ENCODE data around the gene ST7.

ST7 gene

DNA sequence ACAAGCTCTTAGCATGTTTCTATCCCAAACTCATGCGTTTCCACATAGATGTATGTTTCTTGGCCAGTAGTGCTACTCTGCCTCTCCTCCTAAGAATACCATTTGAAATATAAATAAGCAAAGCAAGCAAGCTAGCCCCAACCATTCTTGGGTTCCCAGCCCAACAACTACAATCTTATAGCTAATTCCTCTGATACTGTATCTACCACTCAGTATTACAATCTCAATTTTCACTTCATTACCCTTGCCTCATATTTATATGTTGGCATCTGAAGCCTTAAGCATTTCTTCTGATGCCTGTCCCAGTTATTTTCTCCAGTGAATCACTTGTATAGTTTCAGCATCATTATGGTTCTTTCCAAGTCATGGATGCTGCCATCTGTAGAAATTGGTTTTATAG is 181.1 kb downstream of the ST7 start:
- DNase-seq: no peak

DNA sequence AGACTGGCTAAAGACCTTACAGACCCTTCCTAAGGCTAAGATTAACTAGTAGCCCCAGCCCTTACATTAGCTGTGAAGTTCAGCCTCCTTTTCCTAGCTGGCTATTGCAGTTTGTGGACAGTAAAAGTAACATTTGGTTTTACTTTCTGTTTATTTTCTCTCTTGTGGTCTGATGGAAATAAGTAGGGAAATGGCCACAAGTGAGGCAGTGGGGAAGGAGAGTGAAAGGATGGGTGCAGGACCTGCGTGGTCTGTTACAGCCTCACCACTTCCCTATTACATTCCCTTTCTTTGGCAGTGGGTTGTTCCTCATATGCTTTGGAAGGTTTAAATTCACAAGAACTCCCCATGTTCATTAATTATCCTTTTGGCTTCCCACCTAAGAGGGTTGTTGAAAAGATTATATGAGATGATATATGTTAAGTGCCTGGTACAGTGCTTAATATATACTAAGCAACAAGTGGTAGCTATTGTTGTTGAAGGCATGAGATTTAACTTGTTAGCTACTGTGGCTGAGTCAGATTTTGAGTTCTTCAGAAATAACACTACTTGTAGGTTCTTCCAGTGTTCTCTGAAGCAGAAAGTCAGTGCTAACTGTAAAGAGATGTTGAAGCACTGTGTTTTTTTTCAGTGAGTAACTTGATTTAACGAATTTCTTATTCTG is 181.7 kb downstream of the ST7 start:
- DNase-seq: no peak

DNA sequence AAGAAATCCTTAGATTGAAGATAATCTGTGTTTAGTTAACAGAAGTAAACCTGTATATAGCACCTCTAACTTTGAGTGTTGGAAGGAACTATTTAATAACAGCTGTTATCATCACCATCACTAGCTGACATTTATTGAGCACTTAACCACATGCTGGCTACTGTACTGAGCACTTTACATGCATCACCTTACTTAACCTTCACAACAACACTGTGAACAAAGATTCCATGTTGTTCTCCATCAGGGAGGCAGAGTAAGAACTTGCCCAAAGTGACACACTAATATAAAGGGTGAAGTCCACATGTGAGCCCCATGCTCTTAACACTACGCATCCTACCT is 182.2 kb downstream of the ST7 start:
- no peak for DNase-seq

DNA sequence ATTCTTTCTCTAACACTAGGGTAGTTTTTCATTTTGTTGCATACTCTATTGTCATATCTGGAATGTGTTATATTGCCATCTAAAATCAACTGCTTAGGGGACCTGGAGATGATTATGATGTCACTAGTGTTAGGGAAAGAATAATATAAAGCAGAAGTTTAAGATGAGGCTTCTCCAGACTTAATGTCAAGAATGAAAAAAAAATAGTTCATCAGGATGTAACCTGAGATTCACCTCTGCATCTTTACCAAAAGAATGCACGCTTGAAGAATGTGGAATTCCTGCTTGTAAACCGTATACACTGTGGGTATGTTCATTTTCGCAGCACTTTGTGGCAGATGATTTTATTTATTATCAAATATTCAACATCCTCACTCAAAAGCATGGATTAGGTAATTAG is 184.6 kb downstream of the ST7 start:
- no peak for DNase-seq

DNA sequence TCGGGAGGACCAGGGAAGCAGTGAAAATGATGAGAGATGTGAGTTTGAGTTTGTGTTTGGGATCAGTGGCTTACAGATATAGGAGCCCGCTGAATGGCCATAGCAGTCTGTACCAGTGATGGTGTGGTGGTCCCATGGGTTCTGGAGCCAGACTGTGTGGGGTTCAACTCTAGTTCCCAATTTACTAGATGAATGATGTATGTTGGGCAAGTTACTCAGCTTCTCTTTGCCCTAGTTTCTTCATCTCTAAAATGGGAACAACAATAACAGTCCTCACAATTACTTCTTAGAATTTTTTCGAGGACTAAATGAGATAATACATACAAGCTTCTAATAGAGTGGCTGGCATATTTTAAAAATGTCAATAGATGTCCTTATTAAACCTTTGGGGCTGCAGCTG is 185.2 kb downstream of the ST7 start:
- no peak for DNase-seq

DNA sequence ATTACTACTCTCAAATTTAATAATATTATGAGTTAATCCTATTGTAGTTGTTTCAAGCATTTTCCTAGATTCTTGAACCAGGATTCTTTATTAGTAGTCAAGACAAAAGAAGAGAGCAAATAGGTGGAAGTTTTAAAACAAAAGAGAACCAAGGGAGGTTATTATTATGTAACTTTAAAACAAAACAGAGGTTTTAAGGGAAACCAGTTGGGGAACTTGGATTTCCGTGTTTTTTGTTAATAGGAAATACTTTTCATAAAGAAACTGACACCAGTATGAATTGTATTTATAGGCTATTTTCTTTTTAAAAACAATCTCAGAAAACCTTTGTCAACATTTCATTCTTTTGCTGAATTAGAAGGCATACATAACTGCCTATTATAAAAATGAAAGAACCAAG is 185.7 kb downstream of the ST7 start:
- DNase-seq: no peak

DNA sequence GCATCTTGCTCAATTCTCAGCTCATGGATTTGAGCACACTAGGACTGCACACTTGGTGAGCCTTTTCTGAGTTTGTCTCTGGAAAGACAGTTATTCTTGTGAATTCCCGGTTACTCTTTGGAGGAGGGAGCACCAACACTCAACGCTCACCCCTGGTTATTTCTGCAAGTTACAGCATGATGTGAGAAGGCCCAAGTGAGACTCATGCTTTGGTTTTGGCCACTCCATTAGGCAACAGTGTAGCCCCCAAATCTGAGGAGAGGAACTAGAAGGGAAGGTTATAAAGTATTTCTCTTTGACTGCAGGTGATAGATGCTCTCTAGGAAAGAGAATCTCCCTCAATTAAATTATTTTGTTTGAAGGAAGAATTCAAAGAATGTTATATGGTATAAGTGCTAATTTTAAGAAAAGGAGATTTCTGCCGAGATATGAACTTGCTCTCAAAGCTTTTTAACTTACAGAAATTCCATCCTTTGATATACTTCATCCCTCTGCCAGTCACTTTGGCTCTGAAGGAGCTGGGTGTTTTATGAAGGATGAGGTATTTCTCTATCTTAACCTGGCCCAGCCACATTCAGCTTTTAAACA is 186.2 kb downstream of the ST7 start:
- no peak for DNase-seq

DNA sequence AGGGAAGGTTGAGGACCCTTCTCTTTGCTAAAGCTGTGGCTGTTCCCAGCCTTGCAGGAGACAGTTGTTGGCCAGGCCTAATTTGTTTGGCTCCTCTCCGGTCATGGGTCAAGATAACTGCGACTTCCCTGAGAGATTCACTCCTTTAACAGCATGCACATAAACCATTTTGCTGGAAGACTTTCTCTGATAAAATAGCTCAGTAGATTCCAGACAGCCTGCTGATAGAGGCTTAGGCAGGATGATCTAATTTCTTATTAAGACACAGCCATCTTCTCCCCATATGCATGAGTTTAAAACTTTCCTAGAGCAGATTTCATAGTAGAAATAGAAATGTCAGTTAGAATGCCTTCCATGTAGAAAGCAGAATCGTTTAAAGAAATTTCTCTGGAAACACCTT is 187.6 kb downstream of the ST7 start:
- no peak for DNase-seq

DNA sequence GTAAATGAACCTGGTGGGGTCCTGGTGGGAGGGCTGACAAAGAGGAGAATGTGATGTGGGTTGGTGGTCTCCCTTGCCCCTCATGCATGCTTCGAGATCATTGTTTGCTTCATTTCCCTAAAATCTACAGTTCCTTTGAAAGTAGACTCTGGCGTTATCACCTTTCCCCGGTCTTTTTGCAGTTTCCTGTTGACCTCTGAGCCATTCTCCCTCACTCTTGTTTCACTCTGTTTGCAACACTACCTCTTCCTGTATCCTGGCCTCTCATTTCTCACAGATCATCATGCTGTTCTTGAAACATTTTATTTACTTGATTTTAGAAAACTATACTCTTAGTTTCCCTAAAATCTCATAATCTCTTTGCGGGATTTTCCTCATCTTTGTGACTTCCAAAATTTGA is 189.8 kb downstream of the ST7 start:
- no peak for DNase-seq

DNA sequence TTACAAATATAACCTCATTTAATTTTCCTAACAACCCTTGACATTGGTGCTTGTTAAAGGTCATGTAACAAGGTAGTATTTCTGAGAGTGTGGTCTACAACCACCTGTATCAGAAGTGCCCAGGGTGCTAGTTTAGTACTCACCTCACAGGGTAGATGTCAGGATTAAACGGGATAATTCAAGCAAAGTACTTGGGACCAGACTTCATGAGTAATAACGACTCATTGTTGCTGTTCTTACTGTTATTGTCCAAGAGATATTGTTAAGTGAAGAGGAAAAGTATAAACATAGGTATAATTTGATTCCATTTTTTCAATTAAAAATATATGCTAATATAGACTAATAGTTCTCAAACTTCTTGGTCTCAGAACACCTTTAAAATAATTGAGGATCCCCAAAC is 190.3 kb downstream of the ST7 start:
- DNase-seq: no peak

DNA sequence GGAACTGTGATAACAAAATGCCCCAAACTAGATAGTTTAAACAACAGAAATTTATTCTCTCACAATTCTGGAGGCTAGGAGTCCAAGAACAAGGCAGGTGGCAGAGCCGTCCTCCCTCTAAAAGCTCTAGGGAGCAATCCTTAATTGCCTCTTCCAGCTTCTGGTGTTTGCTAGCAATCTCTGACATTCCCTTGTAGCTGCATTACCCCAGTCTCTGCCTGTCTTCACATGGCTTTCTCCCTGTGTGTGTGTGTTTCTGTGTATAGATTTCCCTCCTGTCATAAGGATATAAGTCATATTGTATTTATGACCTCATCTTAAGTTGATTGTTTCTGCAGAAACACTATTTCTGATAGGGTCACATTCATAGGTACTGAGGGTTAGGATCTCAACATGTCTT is 192.0 kb downstream of the ST7 start:
- DNase-seq: no peak

DNA sequence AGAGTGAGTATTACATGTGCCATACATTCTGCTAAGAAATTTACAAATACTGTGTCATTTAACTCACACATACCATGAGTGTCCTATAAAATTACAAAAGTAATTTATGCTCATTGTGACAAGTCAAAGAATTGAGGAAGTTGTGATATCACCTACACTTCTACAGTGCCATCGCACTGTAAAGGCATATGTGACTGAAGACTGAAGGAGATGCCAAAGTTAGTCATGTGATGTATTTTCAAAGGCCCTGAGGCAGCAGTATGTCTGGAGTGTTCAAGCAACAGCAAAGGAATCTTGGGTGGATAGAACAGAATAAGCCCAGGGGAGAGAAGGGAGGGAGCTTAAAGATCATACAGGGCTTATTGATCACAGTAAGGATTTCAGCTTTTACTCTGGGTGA is 192.8 kb downstream of the ST7 start:
- no peak for DNase-seq

DNA sequence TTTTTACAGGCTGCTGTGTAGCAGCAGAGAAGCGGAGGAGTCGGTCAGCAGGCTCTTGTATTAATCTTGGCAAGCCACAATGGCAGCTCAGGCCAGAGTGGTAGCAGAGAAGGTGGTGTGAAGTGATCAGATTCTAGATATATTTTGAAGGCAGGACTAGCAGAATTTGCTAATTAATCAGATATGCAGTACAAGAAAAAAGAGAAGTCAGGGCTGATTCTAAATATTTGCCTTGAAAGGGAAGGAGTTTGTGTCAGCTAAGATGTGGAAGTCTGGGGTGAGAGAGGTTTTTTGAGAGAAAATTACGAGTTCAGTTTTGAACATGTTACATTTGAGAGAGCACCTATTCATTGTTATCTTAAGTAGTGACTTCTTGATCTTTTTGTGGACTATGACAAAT is 193.2 kb downstream of the ST7 start:
- no peak for DNase-seq

DNA sequence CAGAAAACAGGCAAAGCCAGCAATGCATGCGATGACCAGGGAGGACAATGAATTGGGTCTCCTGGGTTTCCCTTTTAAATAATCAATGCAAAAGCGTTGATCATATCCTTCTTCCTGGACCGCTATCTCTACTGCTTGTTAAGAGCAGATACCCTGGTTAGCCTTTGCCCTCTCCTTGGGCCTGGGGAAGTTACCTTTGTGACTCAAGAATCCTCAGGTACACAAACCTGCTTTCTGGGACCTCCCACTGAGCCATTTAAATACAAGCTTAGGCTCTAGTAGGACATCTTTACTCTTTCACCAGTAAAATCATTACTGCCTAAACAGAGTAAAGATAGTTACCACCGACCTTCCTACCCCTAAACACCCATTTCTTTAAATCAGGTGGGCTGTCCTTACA is 195.7 kb downstream of the ST7 start:
- no peak for DNase-seq

DNA sequence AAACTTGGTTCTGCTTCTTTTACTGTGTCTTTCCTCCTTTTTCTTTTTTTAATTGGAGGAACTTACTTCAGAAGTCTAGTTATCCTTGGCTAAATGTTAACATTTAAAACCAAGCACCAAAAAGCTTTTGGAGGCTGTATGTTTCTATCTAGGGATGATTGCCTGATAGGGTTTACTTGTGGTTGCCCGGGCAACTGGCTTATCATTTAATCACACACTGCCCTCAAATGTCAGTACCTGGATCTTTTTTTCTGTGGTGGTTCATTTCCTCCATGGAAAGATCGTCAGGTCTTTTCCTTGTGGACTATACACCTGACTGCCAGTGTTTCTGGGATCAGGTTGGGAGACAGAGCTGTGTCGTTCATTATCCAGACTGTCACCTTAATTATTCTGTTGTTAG is 196.4 kb downstream of the ST7 start:
- DNase-seq: no peak

DNA sequence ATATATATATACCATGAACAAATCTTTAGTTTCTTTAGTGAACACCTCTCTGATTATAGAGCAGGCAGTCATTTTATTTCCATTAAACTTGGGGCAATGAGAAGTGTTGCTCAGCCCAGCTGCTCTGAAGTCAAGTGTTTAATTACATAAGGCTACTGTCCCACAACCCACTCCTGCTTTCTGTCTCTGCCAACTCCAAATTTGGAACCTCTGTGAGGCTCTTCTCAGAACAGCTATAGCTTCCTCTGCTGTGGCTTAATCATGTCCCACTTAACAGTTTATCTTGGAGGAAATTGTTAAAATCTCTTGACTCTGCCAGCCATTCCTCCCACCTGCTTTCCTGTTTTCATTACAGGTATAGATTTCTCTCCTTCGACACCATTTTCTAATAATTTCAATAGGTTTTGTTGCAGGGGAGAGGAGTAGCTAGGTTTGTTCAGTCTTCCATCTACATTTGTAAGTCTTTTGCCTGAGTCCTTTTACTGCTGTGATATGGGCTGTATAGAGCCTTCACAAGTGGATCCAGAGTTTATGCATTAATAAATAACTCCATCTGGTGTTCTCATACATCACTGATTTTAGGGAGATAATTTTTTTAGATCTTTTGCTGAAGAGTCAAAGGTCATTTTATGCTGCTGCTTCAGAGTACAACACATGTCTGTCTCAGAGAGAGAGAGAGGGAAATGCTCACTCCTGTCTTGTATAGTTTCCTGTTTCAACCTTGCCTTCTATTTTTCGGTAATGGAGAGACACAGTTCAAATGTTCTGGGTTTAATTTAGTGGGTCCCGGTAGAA is 199.1 kb downstream of the ST7 start:
- no peak for DNase-seq

DNA sequence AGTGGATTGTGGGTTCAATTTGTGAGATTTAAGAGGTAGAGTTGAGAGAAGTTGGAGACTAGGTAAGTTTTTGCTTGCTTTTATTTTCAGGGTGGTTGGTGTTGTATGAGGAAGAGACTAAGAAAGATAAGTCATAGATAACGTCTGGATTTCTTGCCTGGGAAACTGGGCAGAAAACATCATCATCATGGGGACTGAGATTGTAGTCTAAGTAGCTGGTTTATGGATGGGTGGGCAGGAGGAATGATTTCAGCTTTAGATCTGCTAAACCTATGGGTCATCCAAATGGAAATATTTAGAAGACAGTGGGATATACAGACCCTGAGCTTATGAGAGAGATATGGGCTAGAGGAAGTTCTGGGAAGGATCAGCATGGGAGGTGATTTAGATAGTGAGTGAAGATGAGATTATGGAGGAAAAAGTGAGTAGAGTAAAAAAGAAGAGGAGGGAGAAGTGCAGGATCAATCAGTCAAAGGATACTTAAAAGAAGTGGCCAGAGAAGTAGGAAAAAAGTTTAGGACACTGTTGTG is 199.8 kb downstream of the ST7 start:
- DNase-seq: no peak

DNA sequence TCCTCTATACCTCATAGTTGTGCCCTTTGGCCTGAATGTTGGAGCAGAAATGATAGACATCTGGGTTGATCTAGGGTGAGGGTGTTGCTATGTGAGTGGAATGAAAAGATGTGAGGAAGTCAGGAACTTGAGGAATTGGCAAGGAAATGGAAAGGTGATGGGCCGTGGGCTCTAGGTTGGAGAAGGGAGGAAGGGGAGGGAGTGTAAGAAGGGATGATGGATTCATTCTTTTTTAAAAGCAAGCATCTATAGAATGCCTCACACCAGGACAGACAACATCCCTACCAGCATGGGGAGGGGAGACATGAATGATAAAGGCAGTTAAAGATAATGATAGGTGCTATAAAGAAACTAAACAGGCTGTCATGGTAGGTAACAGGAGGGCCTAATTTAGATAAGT is 201.4 kb downstream of the ST7 start:
- no peak for DNase-seq

DNA sequence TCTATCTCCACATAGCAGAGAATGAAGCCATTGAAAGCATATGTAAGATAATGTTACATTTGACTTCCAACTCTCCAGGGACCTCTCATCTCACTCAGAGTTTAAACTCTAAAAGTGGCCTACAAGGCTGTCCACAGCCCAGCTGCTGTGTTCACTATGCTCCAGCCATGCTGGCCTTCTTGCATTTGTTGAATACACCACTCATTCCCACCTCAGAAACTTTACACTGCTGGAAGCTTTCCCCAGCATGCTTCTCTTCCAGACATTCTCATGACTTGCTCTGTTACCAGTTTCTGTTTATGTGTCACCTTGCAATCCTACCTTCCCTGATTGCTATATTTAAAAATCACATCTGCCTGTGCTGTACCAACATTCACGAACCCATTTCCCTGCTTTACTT is 202.4 kb downstream of the ST7 start:
- DNase-seq: peak in 1 of 2 experiments; percentile 15

DNA sequence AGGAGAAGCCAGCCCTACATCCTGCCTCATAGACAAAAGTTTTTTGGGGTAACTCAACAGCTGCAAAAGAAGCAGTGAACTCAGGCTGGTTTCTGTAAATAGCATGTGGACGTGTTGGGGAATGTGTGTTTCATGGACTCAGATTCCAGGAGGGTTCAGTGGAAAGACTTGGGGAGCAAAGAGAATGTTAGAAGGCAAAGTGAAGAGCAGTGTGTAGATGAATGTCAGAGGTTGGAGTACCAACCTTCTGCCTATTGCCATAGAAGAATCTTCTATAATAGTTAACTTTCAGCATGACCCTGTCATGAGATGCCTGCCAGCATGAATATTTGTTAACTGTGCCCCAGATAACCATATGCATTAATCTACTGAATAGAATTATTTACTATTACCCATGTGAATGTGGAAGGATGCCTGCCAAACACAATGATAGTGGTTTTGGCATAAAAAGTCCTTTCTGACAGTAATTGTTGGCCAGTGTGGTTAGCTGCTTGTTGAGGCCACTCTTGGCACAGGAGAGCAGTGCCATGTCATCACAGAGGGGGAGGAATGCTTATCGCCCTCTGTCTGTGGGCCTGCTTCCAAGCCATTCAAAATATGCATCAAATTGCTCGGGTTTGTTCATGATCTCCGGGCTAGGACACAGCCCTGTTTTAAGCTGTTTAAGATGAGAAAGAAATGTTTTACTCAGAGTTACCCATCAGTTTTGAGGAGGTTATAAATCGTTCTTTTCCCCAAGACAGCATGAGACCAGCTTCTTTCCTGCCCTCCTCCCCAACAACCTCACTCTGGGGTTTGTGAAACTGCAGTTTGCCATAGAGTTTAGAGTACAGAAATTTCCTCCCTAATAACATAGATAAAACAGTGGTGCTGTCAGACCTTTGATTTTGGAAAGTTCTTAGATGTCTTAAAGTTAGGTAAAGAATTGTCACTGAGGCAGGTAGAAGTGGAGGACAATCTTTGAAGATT is 204.2 kb downstream of the ST7 start:
- no peak for DNase-seq

DNA sequence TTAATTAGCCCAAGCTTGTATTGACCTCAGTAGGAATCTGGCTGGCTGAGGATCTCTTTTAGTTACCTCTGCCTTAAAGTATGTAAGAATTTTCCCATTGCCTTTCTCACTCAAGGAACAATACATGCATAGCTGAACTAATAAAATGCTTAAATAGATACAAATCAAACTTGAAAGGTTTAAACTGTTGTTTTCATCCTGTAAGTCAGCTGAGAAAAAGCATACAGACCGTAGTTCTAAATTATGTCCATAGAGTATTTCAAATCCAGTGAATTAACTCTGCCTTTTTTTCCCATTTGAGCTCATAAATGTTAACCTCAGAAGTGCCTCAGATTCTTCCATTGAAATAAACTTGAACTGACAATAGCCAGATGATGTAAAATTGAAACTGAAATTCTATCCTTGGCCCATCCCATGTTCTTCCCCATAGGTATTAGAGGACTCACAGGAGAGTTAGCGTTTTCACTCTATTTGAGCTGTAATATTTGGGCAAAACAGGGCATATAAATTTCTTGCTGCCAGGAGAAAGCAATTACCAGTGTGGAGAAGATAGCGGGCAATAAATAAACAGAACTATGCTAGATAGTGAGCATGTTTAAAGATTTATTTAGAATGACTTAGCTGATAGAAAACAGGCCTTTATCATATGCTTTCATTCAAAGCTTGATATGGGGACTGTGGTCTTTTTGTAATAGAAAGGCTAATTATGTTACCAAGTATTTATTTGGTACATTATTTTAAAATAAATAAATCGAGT is 205.8 kb downstream of the ST7 start:
- no peak for DNase-seq

DNA sequence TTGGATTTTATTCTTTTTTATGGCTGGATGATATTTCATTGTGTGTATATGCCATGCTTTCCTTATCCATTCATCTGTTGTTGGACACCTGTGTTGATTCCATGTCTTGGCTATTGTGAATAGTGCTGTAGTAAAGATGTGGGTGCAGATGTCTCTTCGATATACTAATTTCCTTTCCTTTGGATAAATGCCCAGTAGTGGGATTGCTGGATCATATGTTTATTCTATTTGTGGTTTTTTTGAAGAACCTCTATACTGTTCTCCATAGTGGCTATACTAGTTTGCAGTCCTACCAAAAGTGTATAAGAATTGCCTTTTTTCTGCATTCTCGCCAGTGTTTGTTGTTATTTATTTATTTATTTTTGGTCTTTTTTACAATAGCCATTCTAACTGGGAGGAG is 209.8 kb downstream of the ST7 start:
- no peak for DNase-seq

All from NCI-H526 (cell line).